Left cardiac atrium (tissue), 4 donors: Measurements from ENCODE around the gene TTC21A. TPM values are rescaled to one million over a fixed set of nuclear protein-coding genes. Genes with fewer than 3 reads are reported as not detected.
A peak's percentile ranks its signal among the peaks of the same experiment; 100 is the strongest.

ENCODE experiments used
- ATAC-seq, 2 donors: fragments of 200-7000 bp; cut with Tn5 transposase; one replicate each; pipeline ENCODE4 v1.9.1; 2020; ENCODE audit warnings: mild to moderate bottlenecking in 2 of 2, moderate library complexity in 2 of 2
- DNase-seq: peaks from one replicate; pipeline ENCODE4 v3.0.0-alpha.2; 2020
- intact Hi-C, 2 donors: fragments of 100-400 bp; cut with DNase I; formaldehyde crosslinking; loops; one replicate each; pipeline versions ENCODE4 v1.14.1 to v1.15.1; 2022 to 2023
- total RNA-seq, 2 donors: library from RNA; stranded (reverse); fragmentation: NEBNext Ultra II Directional; extraction: Animal tissue kit (Norgen Biotek cat#: 25700); gene quantifications; one replicate each; pipeline ENCODE4 v1.2.1, GENCODE V29; 2021
- donor health status: DM: no; HTN: yes; CAD: no.
- donor health status: DM: no; HTN: yes; CAD: no; lungs with severe emphysema.
- donor health status: DM: yes; HTN: yes; CAD: no.
- donor health status: Dilated cardiomyopathy.

The TTC21A gene
- total RNA-seq, 2 donors from 2014 or later = 1.8 to 2.5 TPM

- ATAC-seq (no peak), DNase-seq (no peak)
- intact Hi-C loops = no loop called here
Measured at GRCh38 chr3:39110041-39110639, 2.7 kb downstream of the TTC21A start.

- no peak for ATAC-seq
- no peak for DNase-seq
- intact Hi-C loops = no loop called here
Measured at GRCh38 chr3:39112113-39112512, 4.6 kb downstream of the TTC21A start.

GRCh38 chr3:39112535-39112934 is 5.1 kb downstream of the TTC21A start:
- no peak for ATAC-seq
- no peak for DNase-seq
- intact Hi-C loops = no loop called here

- intact Hi-C loops = no loop called here
- DNase-seq = no peak
Measured at GRCh38 chr3:39113291-39113690, 5.8 kb downstream of the TTC21A start.

GRCh38 chr3:39114456-39114855 is 7.0 kb downstream of the TTC21A start:
- no peak for DNase-seq
- intact Hi-C loops = no loop called here
- no peak for ATAC-seq

More at GRCh38 chr3:39113291-39113690, 5.8 kb downstream of the TTC21A start:
- no peak for ATAC-seq

GRCh38 chr3:39115870-39116269 is 8.4 kb downstream of the TTC21A start:
- intact Hi-C loops = no loop called here
- DNase-seq = no peak
- ATAC-seq = no peak

- intact Hi-C loops = no loop called here
- ATAC-seq (no peak), DNase-seq (no peak)
Measured at GRCh38 chr3:39118079-39118478, 10.6 kb downstream of the TTC21A start.

GRCh38 chr3:39118931-39119660 is 11.6 kb downstream of the TTC21A start:
- intact Hi-C loops = no loop called here
- no peak for ATAC-seq
- no peak for DNase-seq

- DNase-seq = peak; percentile 7
- intact Hi-C loops = no loop called here
- no peak for ATAC-seq
Measured at GRCh38 chr3:39121621-39122020, 14.1 kb downstream of the TTC21A start.

- intact Hi-C loops = no loop called here
- ATAC-seq = no peak
Measured at GRCh38 chr3:39122813-39123212, 15.3 kb downstream of the TTC21A start.

GRCh38 chr3:39124876-39125840 is 17.7 kb downstream of the TTC21A start:
- DNase-seq (peak; percentile 22), ATAC-seq (peak; percentile 25 to 49)
- intact Hi-C loops = no loop called here

More at GRCh38 chr3:39122813-39123212, 15.3 kb downstream of the TTC21A start:
- DNase-seq = no peak

- ATAC-seq (peak in 1 of 2 donors; percentile 12), DNase-seq (peak; percentile 14)
- intact Hi-C loops = loop anchor here (1.0 to 2.0 kb wide), 2 partner anchors 162 to 169 kb away; no protein-coding TSS in a partner anchor
Measured at GRCh38 chr3:39125841-39126500, 18.5 kb downstream of the TTC21A start.

GRCh38 chr3:39126532-39127071 is 19.1 kb downstream of the TTC21A start:
- ATAC-seq = peak; percentile 70 to 75
- intact Hi-C loops = loop anchor here (1.0 to 2.0 kb wide), 2 partner anchors 162 to 168 kb away; no protein-coding TSS in a partner anchor

GRCh38 chr3:39127269-39127907 is 19.9 kb downstream of the TTC21A start:
- ATAC-seq = no peak
- intact Hi-C loops = loop anchor here in 1 of 2 donors (2.0 kb wide), 1 partner anchor 167 kb away; no protein-coding TSS in a partner anchor
- peak; percentile 18 for DNase-seq

More at GRCh38 chr3:39126532-39127071, 19.1 kb downstream of the TTC21A start:
- peak; percentile 47 for DNase-seq

- ATAC-seq = no peak
Measured at GRCh38 chr3:39127908-39128304, 20.4 kb downstream of the TTC21A start.

GRCh38 chr3:39128951-39129350 is 21.5 kb downstream of the TTC21A start:
- peak; percentile 2 for DNase-seq
- ATAC-seq = no peak
- intact Hi-C loops = no loop called here

More at GRCh38 chr3:39127908-39128304, 20.4 kb downstream of the TTC21A start:
- intact Hi-C loops = loop anchor here in 1 of 2 donors (2.0 kb wide), 1 partner anchor 167 kb away; no protein-coding TSS in a partner anchor
- no peak for DNase-seq

GRCh38 chr3:39130026-39130425 is 22.5 kb downstream of the TTC21A start:
- DNase-seq (peak; percentile 6), ATAC-seq (no peak)
- intact Hi-C loops = no loop called here

GRCh38 chr3:39130693-39131265 is 23.3 kb downstream of the TTC21A start:
- no peak for ATAC-seq
- intact Hi-C loops = no loop called here

More at GRCh38 chr3:39130693-39131265, 23.3 kb downstream of the TTC21A start:
- DNase-seq = peak; percentile 1
